ENCODE data around the gene VSTM2A. TPM values are rescaled to one million over a fixed set of nuclear protein-coding genes. Genes with fewer than 3 reads are reported as not detected.

The VSTM2A gene
- total RNA-seq, 6 experiments from 2014 or later: not detected

DNA sequence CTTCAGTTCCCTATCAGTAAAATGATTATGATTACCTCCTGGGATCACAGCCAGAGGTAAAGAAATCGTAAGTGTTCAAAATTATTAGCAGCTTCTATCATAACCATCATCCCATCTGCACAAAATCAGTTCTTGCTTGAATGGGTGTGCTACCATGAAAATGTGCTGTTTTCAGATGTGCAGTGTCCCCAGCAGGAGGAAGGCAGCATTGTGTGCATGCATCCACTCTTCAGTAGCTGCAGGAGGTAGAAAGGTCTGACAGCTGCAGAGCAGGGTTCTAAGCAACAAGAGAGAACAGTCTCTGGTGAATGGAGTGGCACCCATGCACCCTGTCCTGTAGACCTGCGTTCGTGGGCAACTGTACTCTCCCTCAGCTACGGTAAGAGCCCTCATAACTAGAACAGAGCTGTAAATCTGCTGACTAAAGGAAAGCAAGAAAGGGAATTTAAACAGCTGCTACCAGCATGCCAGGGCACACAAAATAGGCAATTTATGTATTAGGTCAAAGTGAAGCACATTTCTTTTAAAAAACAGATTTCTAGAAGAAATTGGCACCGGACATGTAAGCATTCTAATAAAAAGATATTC lies 21.2 kb downstream of the VSTM2A start:
- H3K9me3 Mint-ChIP-seq: peaks cover 9% of the 10 kb centered on the region
- no peak overlapping the region for H3K27ac Mint-ChIP-seq
- no peak for DNase-seq
- H3K27me3 Mint-ChIP-seq (ENCODE audit: insufficient read depth): no peaks in the 10 kb centered on the region
- H3K4me3 Mint-ChIP-seq: no peak overlapping the region
- H3K36me3 Mint-ChIP-seq (ENCODE audit: low read depth): no peaks in the 10 kb centered on the region
- H3K4me1 Mint-ChIP-seq (ENCODE audit: low read depth): no peaks in the 10 kb centered on the region
- TF ChIP-seq, protein P1, sequence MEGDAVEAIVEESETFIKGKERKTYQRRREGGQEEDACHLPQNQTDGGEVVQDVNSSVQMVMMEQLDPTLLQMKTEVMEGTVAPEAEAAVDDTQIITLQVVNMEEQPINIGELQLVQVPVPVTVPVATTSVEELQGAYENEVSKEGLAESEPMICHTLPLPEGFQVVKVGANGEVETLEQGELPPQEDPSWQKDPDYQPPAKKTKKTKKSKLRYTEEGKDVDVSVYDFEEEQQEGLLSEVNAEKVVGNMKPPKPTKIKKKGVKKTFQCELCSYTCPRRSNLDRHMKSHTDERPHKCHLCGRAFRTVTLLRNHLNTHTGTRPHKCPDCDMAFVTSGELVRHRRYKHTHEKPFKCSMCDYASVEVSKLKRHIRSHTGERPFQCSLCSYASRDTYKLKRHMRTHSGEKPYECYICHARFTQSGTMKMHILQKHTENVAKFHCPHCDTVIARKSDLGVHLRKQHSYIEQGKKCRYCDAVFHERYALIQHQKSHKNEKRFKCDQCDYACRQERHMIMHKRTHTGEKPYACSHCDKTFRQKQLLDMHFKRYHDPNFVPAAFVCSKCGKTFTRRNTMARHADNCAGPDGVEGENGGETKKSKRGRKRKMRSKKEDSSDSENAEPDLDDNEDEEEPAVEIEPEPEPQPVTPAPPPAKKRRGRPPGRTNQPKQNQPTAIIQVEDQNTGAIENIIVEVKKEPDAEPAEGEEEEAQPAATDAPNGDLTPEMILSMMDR (IDR thresholded peaks at IDR 0.05): no peak

DNA sequence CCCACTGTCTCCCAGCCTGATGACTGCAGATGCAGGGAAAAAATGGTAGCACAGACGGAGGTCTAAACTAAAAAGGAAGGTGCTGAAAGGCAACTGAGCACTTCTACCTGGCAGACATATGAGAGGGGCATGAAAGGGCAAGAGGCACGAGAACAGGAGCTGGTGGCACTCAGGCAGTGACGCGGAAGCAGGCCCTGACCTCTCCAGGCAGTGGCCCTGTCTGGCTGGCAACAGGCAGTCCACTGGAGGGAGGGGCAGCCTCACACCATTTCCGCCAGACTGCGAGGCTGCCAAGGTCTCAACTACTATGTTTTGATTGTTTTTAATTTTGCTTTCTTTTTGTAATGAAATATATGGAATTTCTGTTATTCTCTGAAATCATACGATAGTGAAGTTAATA lies 23.3 kb downstream of the VSTM2A start:
- DNase-seq: no peak
- H3K4me3 Mint-ChIP-seq: no peak overlapping the region
- 0 out of 2 replicates have a peak, but pooled peaks cover 1% of the 10 kb centered on the region for H3K27me3 Mint-ChIP-seq (ENCODE audit: insufficient read depth)
- TF ChIP-seq, protein P1 (IDR thresholded peaks at IDR 0.05): no peak
- H3K36me3 Mint-ChIP-seq (ENCODE audit: low read depth): no peaks in the 10 kb centered on the region
- no peak overlapping the region for H3K27ac Mint-ChIP-seq
- peaks cover 9% of the 10 kb centered on the region for H3K9me3 Mint-ChIP-seq
- H3K4me1 Mint-ChIP-seq (ENCODE audit: low read depth): no peaks in the 10 kb centered on the region

DNA sequence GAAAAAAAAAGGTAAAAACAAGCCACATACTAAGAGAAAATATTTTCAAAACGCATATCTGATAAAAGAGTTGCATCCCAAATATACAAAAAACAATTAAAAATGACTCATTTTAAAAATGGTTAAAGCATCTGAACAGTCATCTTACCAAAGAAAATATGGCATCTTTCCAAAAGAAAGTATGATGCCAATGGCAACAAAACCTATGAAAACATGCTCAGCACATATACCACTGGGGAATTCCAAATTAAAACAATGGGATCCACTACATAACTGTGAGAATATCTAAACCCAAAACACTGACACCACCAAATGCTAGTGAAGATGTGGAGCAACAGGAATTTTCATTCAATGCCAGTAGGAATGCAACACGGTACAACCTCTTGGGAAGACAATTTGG lies 39.3 kb downstream of the VSTM2A start:
- Mint-ChIP-seq H3K27ac (no peak overlapping the region), H3K9me3 (no peaks in the 10 kb centered on the region), H3K27me3 (ENCODE audit: insufficient read depth) (no peaks in the 10 kb centered on the region), H3K4me1 (ENCODE audit: low read depth) (no peaks in the 10 kb centered on the region), H3K4me3 (no peak overlapping the region), H3K36me3 (ENCODE audit: low read depth) (no peaks in the 10 kb centered on the region)
- DNase-seq: no peak
- TF ChIP-seq, protein P1 (IDR thresholded peaks at IDR 0.05): no peak

DNA sequence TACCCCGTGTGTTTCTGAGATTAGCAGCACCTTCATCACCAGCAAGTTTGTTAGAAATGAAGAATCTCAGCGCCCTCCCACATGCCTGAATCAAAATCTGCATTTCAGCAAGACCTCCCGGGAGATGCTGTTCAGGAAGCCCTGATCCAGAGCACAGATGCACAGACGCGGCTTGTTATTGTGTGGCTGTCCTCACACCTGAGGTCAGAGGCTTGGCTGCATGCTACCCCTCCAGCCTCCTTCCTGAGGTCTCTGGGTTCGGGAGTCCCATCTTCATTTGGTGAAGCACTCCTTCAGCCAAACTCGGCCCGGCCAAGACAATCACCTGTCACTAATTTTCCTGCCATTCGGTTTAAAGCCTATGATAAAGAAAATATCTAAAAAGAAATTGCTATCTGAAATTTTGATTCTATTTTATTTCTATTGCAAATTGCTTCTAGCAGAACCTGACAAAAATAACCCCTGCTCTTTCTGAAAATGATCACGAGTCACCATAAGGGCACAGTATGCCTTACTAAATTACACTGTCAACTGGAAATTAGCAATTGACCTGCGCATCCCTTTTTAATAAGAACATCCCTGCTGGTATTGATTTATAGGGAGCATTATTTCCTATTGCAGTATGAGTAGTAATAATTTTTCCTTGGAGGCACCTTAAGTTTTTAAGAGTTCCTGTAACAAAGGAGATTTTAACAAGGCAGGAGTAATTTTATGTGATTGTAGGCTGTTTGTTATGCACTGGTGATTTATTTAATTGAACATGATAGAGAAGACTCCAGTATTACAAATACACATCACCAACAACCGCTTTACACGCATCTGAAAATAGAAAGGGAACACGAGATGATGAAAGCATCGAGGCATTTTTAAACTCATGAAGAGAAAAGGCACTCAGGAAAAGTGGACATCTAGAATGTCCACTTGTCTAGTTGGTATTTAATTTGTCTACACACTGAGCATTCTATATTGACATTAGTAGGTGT lies 49.5 kb downstream of the VSTM2A start:
- no peaks in the 10 kb centered on the region for H3K4me1 Mint-ChIP-seq (ENCODE audit: low read depth)
- H3K27ac Mint-ChIP-seq: no peak overlapping the region
- no peak for DNase-seq
- H3K27me3 Mint-ChIP-seq (ENCODE audit: insufficient read depth): no peaks in the 10 kb centered on the region
- H3K9me3 Mint-ChIP-seq: peaks cover 7% of the 10 kb centered on the region
- TF ChIP-seq, protein P1 (IDR thresholded peaks at IDR 0.05): no peak
- no peaks in the 10 kb centered on the region for H3K36me3 Mint-ChIP-seq (ENCODE audit: low read depth)
- H3K4me3 Mint-ChIP-seq: no peak overlapping the region

DNA sequence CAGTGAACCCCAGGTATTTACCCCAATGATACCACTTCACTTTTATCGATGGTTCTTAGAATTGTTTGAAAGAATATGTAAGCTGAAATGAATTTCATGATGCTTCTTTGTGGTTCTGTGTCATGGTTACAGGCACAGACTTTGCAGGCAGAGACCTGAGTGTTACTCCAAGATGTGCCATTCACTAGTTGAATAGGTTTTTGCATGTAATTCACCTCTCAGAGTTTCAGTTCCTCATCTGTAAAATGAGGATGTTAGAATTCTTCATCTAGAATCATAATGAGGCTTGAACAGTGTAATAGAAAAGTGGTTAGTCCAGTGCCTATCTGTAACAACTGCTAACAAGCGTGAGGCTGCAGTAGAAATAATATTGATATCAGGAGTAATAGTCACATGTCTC lies 54.6 kb downstream of the VSTM2A start:
- Mint-ChIP-seq H3K27me3 (ENCODE audit: insufficient read depth) (no peaks in the 10 kb centered on the region), H3K9me3 (peaks cover 18% of the 10 kb centered on the region), H3K4me3 (no peak overlapping the region), H3K36me3 (ENCODE audit: low read depth) (no peaks in the 10 kb centered on the region; the same call in 1 of the 2 replicates), H3K4me1 (ENCODE audit: low read depth) (no peaks in the 10 kb centered on the region), H3K27ac (no peak overlapping the region)
- DNase-seq: no peak
- TF ChIP-seq, protein P1 (IDR thresholded peaks at IDR 0.05): no peak

Measured in HFFc6 (cell line).